AG10803 (cell line): ENCODE data around the gene OSBPL3.

Experiments
- DNase-seq: peaks from one replicate; pipeline ENCODE4 v3.0.0; 2010; ENCODE audit warnings: low read depth
- H3K4me3 ChIP-seq: 2 replicates; pipeline ENCODE4 v1.5.1; 2011; ENCODE audit warnings: mild to moderate bottlenecking, low read length, control low read depth
- CTCF ChIP-seq: conservative IDR thresholded peaks from 2 replicates; pipeline ENCODE4 v1.5.1; 2011; ENCODE audit warnings: mild to moderate bottlenecking, low read length, control low read depth, inconsistent platforms

Gene OSBPL3

GRCh38 chr7:24965831-24966708, 13.9 kb downstream of the OSBPL3 start:
- H3K4me3 ChIP-seq: no peak overlapping the region
- DNase-seq: no peak
- no peak for TF ChIP-seq CTCF

- no peak for TF ChIP-seq CTCF
- DNase-seq: peak; percentile 26
- H3K4me3 ChIP-seq: no peak overlapping the region
Observed at GRCh38 chr7:24964191-24964590, 15.8 kb downstream of the OSBPL3 start.

GRCh38 chr7:24963218-24963617, 16.8 kb downstream of the OSBPL3 start:
- H3K4me3 ChIP-seq: no peak overlapping the region
- peak; percentile 84 for DNase-seq
- no peak for TF ChIP-seq CTCF

GRCh38 chr7:24962418-24962962, 17.5 kb downstream of the OSBPL3 start:
- DNase-seq: no peak
- no peak for TF ChIP-seq CTCF
- H3K4me3 ChIP-seq: no peak overlapping the region

GRCh38 chr7:24959735-24960485, 20.1 kb downstream of the OSBPL3 start:
- no peak overlapping the region for H3K4me3 ChIP-seq
- no peak for TF ChIP-seq CTCF
- DNase-seq: no peak

GRCh38 chr7:24958399-24958798, 21.6 kb downstream of the OSBPL3 start:
- TF ChIP-seq CTCF: no peak
- DNase-seq: no peak

GRCh38 chr7:24956021-24956420, 24.0 kb downstream of the OSBPL3 start:
- DNase-seq: peak; percentile 32
- H3K4me3 ChIP-seq: no peak overlapping the region
- TF ChIP-seq CTCF: no peak

More at GRCh38 chr7:24958399-24958798, 21.6 kb downstream of the OSBPL3 start:
- no peak overlapping the region for H3K4me3 ChIP-seq
